ENCODE data around the gene CSMD2.

CSMD2 gene

DNA sequence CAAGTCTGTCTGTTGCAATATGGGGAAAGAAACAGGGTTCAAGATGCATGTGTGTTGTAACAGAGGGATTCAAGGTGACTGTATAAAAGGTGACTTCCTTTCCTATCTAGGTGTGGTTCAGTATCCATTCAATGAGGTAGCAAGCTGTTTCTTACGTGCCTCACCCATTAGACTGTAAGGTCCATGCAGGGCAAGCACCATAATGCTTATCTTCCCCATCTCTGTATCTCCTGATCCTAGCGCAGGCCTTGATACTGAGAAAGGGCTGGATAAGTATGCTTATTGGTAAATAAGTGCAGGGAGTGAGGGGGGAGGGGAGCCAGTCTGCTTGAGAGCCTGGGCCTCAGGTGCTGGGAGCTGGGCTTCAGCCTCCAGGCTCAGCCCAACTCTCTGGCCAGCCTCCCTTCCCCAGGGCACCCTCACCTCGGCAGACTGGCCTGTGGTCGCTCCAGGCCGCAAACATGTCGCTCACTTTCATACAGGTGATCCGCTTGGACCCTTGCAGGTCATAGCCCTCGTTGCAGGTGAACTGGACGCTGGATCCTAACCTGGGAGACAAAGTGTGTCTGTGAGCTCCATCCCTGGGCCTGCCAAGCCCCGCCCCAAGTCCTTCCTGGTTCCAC, 345.6 kb downstream of the CSMD2 start:
- TF ChIP-seq, protein P1, sequence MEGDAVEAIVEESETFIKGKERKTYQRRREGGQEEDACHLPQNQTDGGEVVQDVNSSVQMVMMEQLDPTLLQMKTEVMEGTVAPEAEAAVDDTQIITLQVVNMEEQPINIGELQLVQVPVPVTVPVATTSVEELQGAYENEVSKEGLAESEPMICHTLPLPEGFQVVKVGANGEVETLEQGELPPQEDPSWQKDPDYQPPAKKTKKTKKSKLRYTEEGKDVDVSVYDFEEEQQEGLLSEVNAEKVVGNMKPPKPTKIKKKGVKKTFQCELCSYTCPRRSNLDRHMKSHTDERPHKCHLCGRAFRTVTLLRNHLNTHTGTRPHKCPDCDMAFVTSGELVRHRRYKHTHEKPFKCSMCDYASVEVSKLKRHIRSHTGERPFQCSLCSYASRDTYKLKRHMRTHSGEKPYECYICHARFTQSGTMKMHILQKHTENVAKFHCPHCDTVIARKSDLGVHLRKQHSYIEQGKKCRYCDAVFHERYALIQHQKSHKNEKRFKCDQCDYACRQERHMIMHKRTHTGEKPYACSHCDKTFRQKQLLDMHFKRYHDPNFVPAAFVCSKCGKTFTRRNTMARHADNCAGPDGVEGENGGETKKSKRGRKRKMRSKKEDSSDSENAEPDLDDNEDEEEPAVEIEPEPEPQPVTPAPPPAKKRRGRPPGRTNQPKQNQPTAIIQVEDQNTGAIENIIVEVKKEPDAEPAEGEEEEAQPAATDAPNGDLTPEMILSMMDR (conservative IDR thresholded peaks at IDR 0.05; ENCODE audit: low read length): no peak
- no peak overlapping the region for H3K4me3 ChIP-seq (ENCODE audit: low read length)
- no peak for DNase-seq (ENCODE audit: low read depth)

DNA sequence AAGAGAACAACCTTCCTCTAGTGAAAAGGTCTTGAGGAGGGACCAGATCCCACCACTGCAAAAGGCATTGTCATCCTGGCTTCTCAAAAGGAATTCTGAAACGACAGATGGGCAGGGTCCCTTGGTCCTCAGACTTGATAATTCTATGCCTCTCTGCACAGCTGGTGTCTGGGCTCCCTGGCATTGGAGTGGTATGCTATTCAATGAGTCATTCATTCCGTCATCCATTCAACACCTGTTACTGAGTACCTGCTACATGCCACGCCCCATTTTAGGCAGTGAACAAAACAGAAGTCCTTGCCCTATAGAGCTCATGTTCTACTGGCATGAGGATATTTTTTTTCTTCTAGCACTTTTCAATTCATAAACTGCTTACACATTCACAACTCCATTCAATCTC, 347.0 kb downstream of the CSMD2 start:
- H3K4me3 ChIP-seq (ENCODE audit: low read length): no peak overlapping the region
- no peak for DNase-seq (ENCODE audit: low read depth)
- TF ChIP-seq, protein P1 (conservative IDR thresholded peaks at IDR 0.05; ENCODE audit: low read length): no peak

DNA sequence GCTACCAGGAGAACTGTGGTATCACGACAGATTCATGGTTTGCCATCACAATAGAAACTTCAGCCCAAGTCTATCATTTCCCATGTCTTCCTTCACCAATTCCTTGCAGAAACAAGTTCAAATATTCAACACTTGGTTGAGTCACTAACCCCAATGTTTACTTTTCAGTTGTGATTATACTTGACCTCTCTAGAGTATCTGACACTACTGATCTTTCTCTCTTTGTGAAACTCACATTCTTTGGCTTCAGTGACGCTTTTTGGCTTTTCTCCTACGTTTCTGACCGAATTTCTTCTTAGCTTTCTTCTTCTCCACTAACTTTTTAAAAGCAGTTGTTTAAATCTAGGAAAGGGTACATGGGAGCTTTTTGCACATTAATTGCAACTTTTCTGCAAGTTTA, 350.0 kb downstream of the CSMD2 start:
- TF ChIP-seq, protein P1 (conservative IDR thresholded peaks at IDR 0.05; ENCODE audit: low read length): no peak
- H3K4me3 ChIP-seq (ENCODE audit: low read length): no peak overlapping the region
- peak; percentile 46 for DNase-seq (ENCODE audit: low read depth)

DNA sequence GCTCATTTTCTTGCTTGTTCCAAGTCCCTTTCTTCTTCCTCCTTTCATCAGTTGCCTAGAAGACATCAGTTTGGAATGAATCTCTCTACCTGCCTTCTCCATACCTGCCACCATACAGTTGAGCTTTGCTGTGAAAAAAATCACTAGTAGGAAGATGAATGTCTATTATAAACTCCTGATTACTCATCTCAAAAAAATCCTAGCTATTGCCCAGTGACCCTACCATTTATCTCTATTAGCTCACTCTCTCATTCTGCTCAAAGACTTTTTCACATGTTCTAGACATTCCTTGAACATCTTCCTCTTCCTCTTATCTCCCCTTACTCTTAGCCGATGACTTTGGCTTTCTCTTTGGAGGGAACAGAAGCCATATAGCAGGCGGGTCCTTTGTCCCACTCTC, 350.9 kb downstream of the CSMD2 start:
- TF ChIP-seq, protein P1 (conservative IDR thresholded peaks at IDR 0.05; ENCODE audit: low read length): no peak
- DNase-seq (ENCODE audit: low read depth): peak; percentile 20
- no peak overlapping the region for H3K4me3 ChIP-seq (ENCODE audit: low read length)

DNA sequence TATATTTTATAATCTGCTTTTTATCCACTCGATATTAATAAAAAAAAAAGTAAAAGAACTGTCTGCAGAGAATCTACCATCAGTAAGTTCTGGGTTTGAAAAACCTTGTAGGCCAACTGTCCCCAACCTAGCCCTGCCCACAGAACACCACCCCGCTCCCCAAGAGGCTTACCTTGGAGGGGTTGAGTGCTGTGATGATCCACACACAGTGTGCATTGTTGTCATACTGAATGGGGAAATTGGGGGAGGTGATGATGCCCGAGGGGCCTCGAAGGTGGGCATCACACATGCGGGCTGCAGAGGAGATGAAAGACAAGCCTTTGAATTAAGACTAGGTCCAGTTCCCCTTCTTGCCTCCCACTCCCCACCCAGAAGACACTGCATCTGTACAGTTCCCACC, 354.5 kb downstream of the CSMD2 start:
- DNase-seq (ENCODE audit: low read depth): no peak
- no peak overlapping the region for H3K4me3 ChIP-seq (ENCODE audit: low read length)
- TF ChIP-seq, protein P1 (conservative IDR thresholded peaks at IDR 0.05; ENCODE audit: low read length): no peak

DNA sequence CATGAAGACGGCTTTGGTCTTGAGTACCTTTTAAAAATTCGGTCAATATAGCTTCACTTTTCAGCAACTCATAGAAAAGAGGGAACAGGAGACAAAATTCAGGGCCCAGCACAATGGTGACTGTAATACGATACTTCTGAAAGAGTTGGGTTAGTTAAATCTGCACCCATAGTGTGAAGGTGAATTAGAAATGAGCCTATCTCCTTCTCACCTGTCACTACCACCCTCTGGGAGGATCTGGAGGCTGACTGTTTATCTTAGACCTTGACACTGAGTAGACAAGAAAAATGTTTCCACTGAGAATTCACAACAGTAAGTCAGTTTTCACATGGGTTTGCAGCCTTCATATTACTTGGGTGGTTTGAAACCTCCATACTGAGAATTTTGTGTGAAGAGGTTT, 359.0 kb downstream of the CSMD2 start:
- TF ChIP-seq, protein P1 (conservative IDR thresholded peaks at IDR 0.05; ENCODE audit: low read length): no peak
- H3K4me3 ChIP-seq (ENCODE audit: low read length): no peak overlapping the region
- DNase-seq (ENCODE audit: low read depth): no peak

DNA sequence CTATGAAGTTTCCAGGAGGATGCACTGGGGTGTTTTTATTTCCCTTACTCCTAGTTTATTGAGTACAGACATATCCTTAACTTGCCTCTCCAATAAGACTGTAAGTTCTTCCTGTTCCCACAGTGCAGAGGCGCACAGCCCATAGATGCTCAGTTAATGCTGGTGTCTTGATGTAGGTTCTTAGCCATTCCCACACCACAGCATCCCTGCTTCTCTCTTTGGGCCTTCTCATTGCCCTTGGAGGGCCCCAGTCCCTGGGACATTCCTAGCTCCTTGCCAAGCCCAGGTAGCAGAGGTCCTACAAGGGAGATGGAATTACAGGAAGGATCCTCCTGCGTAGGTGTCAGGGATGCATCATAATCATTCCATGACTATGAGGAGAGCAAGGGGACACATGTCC, 362.8 kb downstream of the CSMD2 start:
- no peak overlapping the region for H3K4me3 ChIP-seq (ENCODE audit: low read length)
- TF ChIP-seq, protein P1 (conservative IDR thresholded peaks at IDR 0.05; ENCODE audit: low read length): no peak
- no peak for DNase-seq (ENCODE audit: low read depth)

Data from AG10803 (cell line).